ENCODE measurements around the gene NEK1. TPM values are rescaled to one million over a fixed set of nuclear protein-coding genes. Genes with fewer than 3 reads are reported as not detected.

Gene NEK1
- polyA plus RNA-seq, 1 of the 3 experiments (the other 2 are of a cell fraction), result 2.0 TPM

GRCh38 chr4:169523796-169524195 is 88.6 kb downstream of the NEK1 start (continued):
- TF ChIP-seq SIN3A (IDR thresholded peaks at IDR 0.05; ENCODE audit: borderline replicate concordance, low read depth, low read length) (no peak), ELF1 (IDR thresholded peaks at IDR 0.05) (no peak)

GRCh38 chr4:169510617-169511016 is 101.8 kb downstream of the NEK1 start:
- ChIA-PET CTCF (no interaction called here), POLR2A (no interaction called here)
- no peak for TF ChIP-seq FOXM1 (IDR thresholded peaks at IDR 0.05; ENCODE audit: low read depth)
- TF ChIP-seq PBX3 (IDR thresholded peaks at IDR 0.05), result no peak
- no peak for TF ChIP-seq POLR2AphosphoS5 (IDR thresholded peaks at IDR 0.05; ENCODE audit: low read depth, low read length)
- TF ChIP-seq CHD2 (IDR thresholded peaks at IDR 0.05; ENCODE audit: low read length, partially characterized antibody), result no peak
- no peak for TF ChIP-seq TEAD4 (IDR thresholded peaks at IDR 0.05; ENCODE audit: borderline replicate concordance, insufficient read depth)
- TF ChIP-seq MXI1 (IDR thresholded peaks at IDR 0.05; ENCODE audit: low read depth, low read length), result no peak
- no peak for TF ChIP-seq USF2 (IDR thresholded peaks at IDR 0.05; ENCODE audit: borderline replicate concordance, low read depth, low read length)
- no peak for TF ChIP-seq ZBTB33 (IDR thresholded peaks at IDR 0.05; ENCODE audit: borderline replicate concordance, low read depth)
- TF ChIP-seq TAF1 (IDR thresholded peaks at IDR 0.05; ENCODE audit: borderline replicate concordance, low read depth, low read length), result no peak
- H3K9me3 ChIP-seq, result no peaks in the 10 kb centered on the region
- H2AFZ ChIP-seq (ENCODE audit: low read depth), result no peak overlapping the region
- no peaks in the 10 kb centered on the region for H4K20me1 ChIP-seq (ENCODE audit: insufficient read depth)
- no peak overlapping the region for H3K27ac ChIP-seq (ENCODE audit: low read depth in 2 of 2, low read length in 1 of 2)
- H3K36me3 ChIP-seq (replicated peaks in 1 of 2; ENCODE audit: control insufficient read depth in 1 of 2, insufficient read depth in 2 of 2, low read length in 1 of 2), result peaks cover 21% of the 10 kb centered on the region in 2 experiments
- H3K9me2 ChIP-seq, result no peaks in the 10 kb centered on the region
- peaks cover 7% of the 10 kb centered on the region for H3F3A ChIP-seq (replicated peaks; ENCODE audit: insufficient read depth)
- H3K79me2 ChIP-seq (ENCODE audit: insufficient read depth), result no peaks in the 10 kb centered on the region
- no peak overlapping the region for H3K9ac ChIP-seq
- WGBS (ENCODE audit: low lambda C conversion rate), result 95% methylated on average over 3 of the region's 3 CpGs
- DNase-seq, result no peak
- peaks cover 0 to 3% of the 10 kb centered on the region in 2 experiments; a peak in 2 of 4 replicates for H3K4me1 ChIP-seq (ENCODE audit: control insufficient read depth in 1 of 2, insufficient read depth in 2 of 2, low read depth in 1 of 2, low read length in 1 of 2)
- no peaks in the 10 kb centered on the region for H3K27me3 ChIP-seq (ENCODE audit: insufficient read depth)
- no peak overlapping the region for H3K4me2 ChIP-seq
- H3K4me3 ChIP-seq (ENCODE audit: low read depth in 2 of 2, low read length in 1 of 2), result no peak overlapping the region

GRCh38 chr4:169506903-169507302 is 105.5 kb downstream of the NEK1 start:
- Histone ChIP-seq H4K20me1 (ENCODE audit: insufficient read depth) (no peaks in the 10 kb centered on the region), H3K9me3 (0 out of 2 replicates have a peak, but pooled peaks cover 5% of the 10 kb centered on the region), H3K9me2 (no peaks in the 10 kb centered on the region), H3K36me3 (replicated peaks in 1 of 2; ENCODE audit: control insufficient read depth in 1 of 2, insufficient read depth in 2 of 2, low read length in 1 of 2) (peaks cover 23 to 54% of the 10 kb centered on the region in 2 experiments), H3K4me2 (no peak overlapping the region), H3F3A (replicated peaks; ENCODE audit: insufficient read depth) (peaks cover 7% of the 10 kb centered on the region), H3K27me3 (ENCODE audit: insufficient read depth) (no peaks in the 10 kb centered on the region), H3K9ac (no peak overlapping the region), H2AFZ (ENCODE audit: low read depth) (no peak overlapping the region), H3K4me1 (ENCODE audit: control insufficient read depth in 1 of 2, insufficient read depth in 2 of 2, low read depth in 1 of 2, low read length in 1 of 2) (peaks cover 0 to 3% of the 10 kb centered on the region in 2 experiments; a peak in 2 of 4 replicates), H3K79me2 (ENCODE audit: insufficient read depth) (no peaks in the 10 kb centered on the region), H3K4me3 (ENCODE audit: low read depth in 2 of 2, low read length in 1 of 2) (no peak overlapping the region), H3K27ac (ENCODE audit: low read depth in 2 of 2, low read length in 1 of 2) (no peak overlapping the region)
- ChIA-PET CTCF (interaction anchor here (0.7 to 1.9 kb wide), 4 partner anchors 21 to 621 kb away, joined by 3 to 5 read pairs (median 4); no protein-coding TSS in a partner anchor), POLR2A (no interaction called here)
- DNase-seq, result no peak
- WGBS (ENCODE audit: low lambda C conversion rate), result 95% methylated on average over 2 of the region's 2 CpGs
- TF ChIP-seq CTCF (IDR thresholded peaks at IDR 0.05) (no peak), RFX5 (IDR thresholded peaks at IDR 0.05; ENCODE audit: low read length) (no peak), FOXM1 (IDR thresholded peaks at IDR 0.05; ENCODE audit: low read depth) (no peak), REST (IDR thresholded peaks at IDR 0.05; ENCODE audit: low read depth, low read length) (no peak), USF1 (IDR thresholded peaks at IDR 0.05; ENCODE audit: borderline replicate concordance, low read depth) (no peak), ELF1 (IDR thresholded peaks at IDR 0.05) (no peak)
